DMS79 (cell line): ENCODE results near the gene CAMK2N1.
"Not testable (repeated sequence)": the region's sequence is repeated elsewhere in the genome, so short reads cannot be mapped to it uniquely, and the experiment has no call there.

Source experiments
- DNase-seq: peaks from one replicate; lab custom pipeline; 2025; lab: John Stamatoyannopoulos, UW

The CAMK2N1 gene

GRCh38 chr1:20485527-20486456 is at the start of gene CAMK2N1:
TSS of gene CAMK2N1 (minus strand) at chr1:20486210. CDS start at chr1:20485379, 831 bp downstream.
- DNase-seq = no peak

GRCh38 chr1:20534659-20535417 is 48.8 kb upstream of the CAMK2N1 start:
- no peak for DNase-seq

DNA sequence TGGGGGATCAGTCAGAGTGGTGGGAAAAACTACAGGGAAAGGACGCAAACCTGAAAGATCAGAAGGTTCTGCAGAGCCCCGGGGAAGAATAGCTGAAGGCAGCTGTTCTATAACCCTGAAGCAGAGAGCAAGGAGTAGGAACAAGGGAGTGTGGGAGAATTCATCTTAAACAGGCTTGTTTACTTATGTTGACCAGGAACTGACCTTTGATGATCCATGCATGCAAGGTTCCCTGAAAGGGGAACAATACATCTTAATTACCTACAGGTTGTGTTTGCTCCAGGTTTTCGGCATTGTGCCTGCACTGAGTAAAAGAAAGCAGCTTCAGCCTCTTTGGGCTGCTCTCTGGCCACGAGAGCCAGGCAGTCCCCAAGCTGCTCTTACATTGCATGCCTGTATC is 47.6 kb upstream of the CAMK2N1 start:
- DNase-seq = no peak

- no peak for DNase-seq
These were observed 44.9 kb upstream of the CAMK2N1 start for GRCh38 chr1:20530901-20531300.

DNA sequence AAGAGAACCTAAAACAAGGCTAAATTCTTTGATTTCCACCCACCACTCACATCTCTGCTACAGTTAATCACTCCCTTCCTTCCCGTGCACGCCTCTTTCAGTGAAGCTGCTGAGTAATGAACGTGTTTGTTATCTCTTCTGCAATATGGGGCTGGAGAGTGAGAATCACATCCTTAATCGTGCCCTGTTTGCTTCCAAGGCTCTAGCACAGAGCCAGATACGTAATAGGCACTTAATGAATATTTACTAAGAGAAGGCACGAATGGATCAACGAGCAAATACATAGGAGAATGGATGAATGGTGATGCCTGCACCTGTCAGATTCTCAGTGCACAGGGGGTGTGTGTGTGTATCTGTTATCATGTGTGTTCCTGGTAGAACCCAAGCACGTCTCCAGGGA is 44.3 kb upstream of the CAMK2N1 start:
- DNase-seq = no peak

DNA sequence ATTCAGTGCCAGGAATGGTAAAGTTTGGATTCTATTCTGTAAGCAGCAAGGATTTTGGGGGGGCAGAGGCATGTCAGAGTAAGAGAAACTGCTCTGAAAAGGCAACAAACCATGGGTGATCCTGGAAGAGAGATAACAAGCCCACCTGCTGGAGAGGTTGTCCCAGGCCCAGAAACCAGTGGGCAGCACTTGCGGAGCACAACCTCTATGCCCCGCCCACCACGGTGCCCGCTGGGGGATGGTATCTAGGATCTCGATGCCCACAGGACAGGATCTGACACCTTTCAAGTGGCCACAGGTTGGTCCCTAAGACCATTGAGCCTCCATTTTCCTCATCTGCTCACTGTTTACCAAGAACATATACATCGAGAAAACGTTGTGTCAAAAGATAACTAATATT is 42.2 kb upstream of the CAMK2N1 start:
- no peak for DNase-seq

DNA sequence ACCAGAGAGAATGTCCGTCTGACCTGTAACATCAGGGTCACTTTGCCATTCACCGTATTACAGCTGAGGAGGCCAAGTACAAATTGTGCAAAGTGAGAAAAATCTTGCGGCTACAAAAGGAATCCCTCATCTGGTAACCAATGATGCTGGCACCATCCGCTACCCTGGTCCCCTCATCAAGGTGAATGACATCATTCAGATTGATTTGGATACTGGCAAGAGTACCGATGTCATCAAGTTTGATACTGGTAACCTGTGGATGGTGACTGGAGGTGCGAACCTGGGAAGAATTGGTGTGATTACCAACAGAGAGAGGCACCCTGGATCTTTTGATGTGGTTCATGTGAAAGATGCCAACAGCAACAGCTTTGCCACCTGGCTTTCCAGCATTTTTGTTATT is 40.3 kb upstream of the CAMK2N1 start:
- no peak for DNase-seq

GRCh38 chr1:20521960-20522861 is 36.2 kb upstream of the CAMK2N1 start:
- peak; percentile 69 for DNase-seq

DNA sequence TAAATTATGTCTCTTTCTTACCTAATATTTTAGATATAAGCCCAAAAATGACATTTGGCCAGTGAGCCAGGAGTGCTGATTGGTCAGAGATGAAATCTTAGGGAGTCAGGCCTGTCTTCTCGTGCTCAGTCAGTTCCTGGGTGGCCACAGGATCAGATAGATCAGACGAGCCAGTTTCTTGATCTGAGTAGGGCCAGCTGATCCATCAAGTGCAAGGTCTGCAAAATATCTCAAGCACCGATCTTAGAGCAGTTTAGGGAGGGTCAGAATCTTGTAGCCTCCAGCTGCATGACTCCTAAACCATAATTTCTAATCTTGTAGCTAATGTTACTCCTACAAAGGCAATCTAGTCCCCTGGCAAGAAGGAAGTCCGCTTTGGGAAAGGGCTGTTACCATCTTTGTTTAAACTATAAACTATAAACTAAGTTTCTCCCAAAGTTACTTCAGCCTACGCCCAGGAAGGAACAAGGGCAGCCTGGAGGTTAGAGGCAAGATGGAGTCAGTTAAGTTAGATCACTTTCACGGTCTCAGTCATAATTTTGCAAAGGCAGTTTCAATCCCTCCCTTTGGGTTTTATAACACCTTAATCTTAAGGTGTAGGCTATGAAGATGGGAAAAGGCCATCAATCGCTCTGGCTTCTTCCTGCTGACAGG is 33.7 kb upstream of the CAMK2N1 start:
- DNase-seq = not testable (repeated sequence)

- DNase-seq = no peak
These were observed 25.8 kb upstream of the CAMK2N1 start for GRCh38 chr1:20511518-20512428.

- DNase-seq = no peak
These were observed 22.4 kb upstream of the CAMK2N1 start for GRCh38 chr1:20508411-20508771.

- peak; percentile 92 for DNase-seq
These were observed 21.8 kb upstream of the CAMK2N1 start, which contains the start of gene MUL1 for GRCh38 chr1:20507564-20508410. TSS of gene MUL1 (minus strand) at chr1:20508151. CDS start at chr1:20508024, 127 bp downstream.

GRCh38 chr1:20507248-20507563 is 21.2 kb upstream of the CAMK2N1 start:
- no peak for DNase-seq

- no peak for DNase-seq
These were observed 19.5 kb upstream of the CAMK2N1 start for GRCh38 chr1:20505488-20505887.

DNA sequence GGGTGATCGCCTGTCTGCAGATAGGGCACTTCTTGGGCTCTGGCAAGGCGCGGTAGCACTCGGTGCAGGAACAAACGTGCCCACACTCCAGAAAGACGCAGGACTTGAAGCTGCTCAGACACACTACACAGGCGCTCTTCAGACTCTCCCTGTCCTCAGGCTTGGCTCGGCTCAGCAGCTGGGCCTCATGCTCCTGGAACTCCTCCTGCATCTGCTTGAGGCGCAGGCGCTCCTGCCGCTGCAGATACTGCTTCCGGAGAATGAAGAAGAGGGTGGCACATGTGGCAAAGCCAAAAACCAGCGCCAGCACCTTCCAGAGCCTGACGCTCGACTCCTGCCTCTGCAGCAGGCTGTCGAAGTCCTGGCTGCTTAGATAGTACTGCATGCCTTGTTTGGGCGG is 14.7 kb upstream of the CAMK2N1 start:
- no peak for DNase-seq

DNA sequence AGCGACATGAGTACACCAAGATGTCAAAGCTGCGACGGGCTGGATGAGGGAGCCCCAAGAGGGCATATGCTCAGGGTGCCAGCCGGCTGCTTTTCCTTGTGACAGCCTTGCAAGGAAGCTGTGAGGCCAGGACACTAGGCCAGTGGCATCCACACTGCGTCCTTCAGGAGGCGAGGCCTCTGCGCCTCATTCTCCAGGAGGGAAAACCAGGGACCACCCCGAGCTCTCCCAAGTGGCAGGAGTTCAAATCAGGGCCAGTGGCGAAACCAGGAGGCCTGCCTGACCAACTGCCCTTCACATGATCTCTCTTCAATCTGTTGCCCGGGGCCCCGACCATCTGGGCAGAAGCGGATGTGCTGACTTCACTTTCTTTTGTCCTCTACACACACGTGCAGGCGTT is 13.7 kb upstream of the CAMK2N1 start:
- no peak for DNase-seq

DNA sequence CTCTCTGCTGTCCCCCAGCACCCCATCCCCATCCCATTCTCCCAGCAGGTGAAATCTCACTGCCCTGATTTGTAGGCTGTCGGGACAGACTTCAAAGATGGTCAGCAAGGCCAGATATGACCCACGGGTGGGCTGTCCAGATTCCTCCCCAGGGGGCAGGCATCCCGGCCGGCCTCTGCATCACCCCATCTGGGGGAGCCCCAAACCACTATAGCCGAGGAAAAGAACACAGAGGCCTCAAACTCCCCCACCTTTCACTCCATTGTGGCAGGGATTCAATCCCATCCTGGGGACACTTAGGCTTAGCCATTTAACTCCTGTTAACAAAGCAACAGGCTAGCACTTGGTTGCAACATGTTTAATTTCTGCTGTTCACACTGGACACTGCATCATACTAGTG is 13.1 kb upstream of the CAMK2N1 start:
- DNase-seq = no peak

DNA sequence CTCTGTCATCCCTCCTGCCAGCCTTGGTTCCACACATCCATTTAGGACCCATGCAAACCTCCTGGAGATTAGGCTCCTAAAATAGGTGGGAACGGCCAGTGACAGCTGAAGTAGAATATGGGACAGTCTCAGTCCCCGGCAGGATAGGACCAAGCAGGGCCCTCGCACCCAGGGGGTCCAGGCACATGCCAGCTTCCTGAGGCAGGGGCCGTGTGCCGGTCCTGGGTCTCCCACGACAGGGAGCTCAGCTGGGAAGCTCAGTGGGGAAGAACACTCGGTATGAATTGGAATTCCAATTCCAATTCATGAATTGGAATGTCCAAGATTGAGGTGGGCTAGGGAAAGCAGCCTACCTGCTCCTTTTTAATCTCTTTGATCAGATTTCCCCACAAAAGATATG is 12.1 kb upstream of the CAMK2N1 start:
- no peak for DNase-seq

DNA sequence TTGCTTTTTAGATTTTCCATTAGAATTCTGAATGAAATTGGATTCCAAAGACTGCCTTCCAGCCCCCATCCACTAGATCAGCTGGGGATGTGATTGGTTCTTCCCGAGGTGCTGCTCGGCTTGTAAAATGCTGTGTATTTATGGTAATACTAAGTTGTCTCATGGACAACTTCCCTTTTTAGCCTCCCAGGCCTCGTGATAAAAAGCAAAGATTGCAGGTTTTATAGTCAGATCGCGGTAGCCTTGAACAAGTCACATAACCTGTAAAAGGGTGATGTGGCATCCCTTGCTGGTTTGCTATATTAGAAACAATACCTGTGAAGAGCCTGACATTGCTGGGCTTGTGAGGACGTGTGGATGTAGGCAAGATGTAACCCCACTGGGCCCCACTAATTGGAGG is 11.5 kb upstream of the CAMK2N1 start:
- DNase-seq = no peak
